H9 (cell line): Measurements from ENCODE around the gene SMAD3. TPM values are rescaled to one million over a fixed set of nuclear protein-coding genes. Genes with fewer than 3 reads are reported as not detected.

Experiments used
- DNase-seq: peaks from one replicate; pipeline ENCODE4 v3.0.0-alpha.2; 2017
- H2AFZ ChIP-seq: one replicate; pipeline ENCODE4 v1.6.1; 2013; ENCODE audit warnings: mild to moderate bottlenecking, low read length, control low read depth, moderate library complexity
- H2AK5ac ChIP-seq: 2 replicates; pipeline ENCODE4 v1.6.1; 2013; ENCODE audit warnings: low read length, control low read depth, mixed read lengths; ENCODE audit not compliant: insufficient read length
- H2BK120ac ChIP-seq: one replicate; pipeline ENCODE4 v1.6.1; 2013; ENCODE audit warnings: low read depth, mild to moderate bottlenecking, low read length, control low read depth, inconsistent platforms; ENCODE audit not compliant: poor library complexity, severe bottlenecking
- H2BK12ac ChIP-seq: 2 replicates; pipeline ENCODE4 v1.6.1; 2013; ENCODE audit warnings: low read length, control low read depth, mixed read lengths, low read depth; ENCODE audit not compliant: insufficient read length
- H2BK15ac ChIP-seq: 2 replicates; pipeline ENCODE4 v1.6.1; 2013; ENCODE audit warnings: low read depth, low read length, control low read depth
- H2BK20ac ChIP-seq: one replicate; pipeline ENCODE4 v1.6.1; 2013; ENCODE audit warnings: low read depth, mild to moderate bottlenecking, low read length, control low read depth, inconsistent platforms; ENCODE audit not compliant: poor library complexity, severe bottlenecking
- H2BK5ac ChIP-seq: 2 replicates; pipeline ENCODE4 v1.6.1; 2013; ENCODE audit warnings: low read length, control low read depth, mixed read lengths; ENCODE audit not compliant: insufficient read length
- H3K14ac ChIP-seq: 2 replicates; pipeline ENCODE4 v1.6.1; 2013; ENCODE audit warnings: low read length, control low read depth; ENCODE audit not compliant: insufficient read depth
- H3K18ac ChIP-seq: 2 replicates; pipeline ENCODE4 v1.6.1; 2013; ENCODE audit warnings: low read depth, mild to moderate bottlenecking, mixed read lengths, low read length, control low read depth; ENCODE audit not compliant: insufficient read length
- H3K23ac ChIP-seq: 2 replicates; pipeline ENCODE4 v1.6.1; 2013; ENCODE audit warnings: low read length, control low read depth, mixed read lengths, low read depth; ENCODE audit not compliant: insufficient read length
- H3K23me2 ChIP-seq: 2 replicates; pipeline ENCODE4 v1.6.1; 2013; ENCODE audit warnings: low read depth, mild to moderate bottlenecking, mixed read lengths, low read length, control low read depth; ENCODE audit not compliant: insufficient read length, poor library complexity, severe bottlenecking
- H3K27ac ChIP-seq: 2 replicates; pipeline ENCODE4 v1.5.1; 2013; ENCODE audit warnings: low read length, control low read depth, mixed read lengths, low read depth; ENCODE audit not compliant: insufficient read length
- H3K27me3 ChIP-seq: 2 replicates; pipeline ENCODE4 v1.6.1; 2013; ENCODE audit warnings: low read length, control low read depth, inconsistent platforms; ENCODE audit not compliant: insufficient read depth
- H3K4ac ChIP-seq: 2 replicates; pipeline ENCODE4 v1.6.1; 2013; ENCODE audit warnings: low read depth, mild to moderate bottlenecking, control low read depth, inconsistent platforms, low read length, moderate library complexity
- H3K4me1 ChIP-seq: 2 replicates; pipeline ENCODE4 v1.6.1; 2013; ENCODE audit warnings: low read length, control low read depth, inconsistent platforms; ENCODE audit not compliant: insufficient read depth
- H3K4me2 ChIP-seq: 2 replicates; pipeline ENCODE4 v1.6.1; 2013; ENCODE audit warnings: low read length, control low read depth, mixed read lengths; ENCODE audit not compliant: insufficient read length, insufficient read depth
- H3K56ac ChIP-seq: 2 replicates; pipeline ENCODE4 v1.6.1; 2013; ENCODE audit warnings: low read depth, mild to moderate bottlenecking, mixed read lengths, low read length, control low read depth; ENCODE audit not compliant: insufficient read length
- H3K79me1 ChIP-seq: 2 replicates; pipeline ENCODE4 v1.6.1; 2013; ENCODE audit warnings: low read depth, mild to moderate bottlenecking, moderate library complexity, low read length, control low read depth, inconsistent platforms; ENCODE audit not compliant: insufficient read depth, poor library complexity, severe bottlenecking
- H3K79me2 ChIP-seq: 2 replicates; pipeline ENCODE4 v1.6.1; 2013; ENCODE audit warnings: low read length, control low read depth, inconsistent platforms; ENCODE audit not compliant: insufficient read depth
- H3K9ac ChIP-seq: 2 replicates; pipeline ENCODE4 v1.6.1; 2013; ENCODE audit warnings: low read length, control low read depth, mixed read lengths; ENCODE audit not compliant: insufficient read length; ENCODE audit errors: extremely low read depth
- H3K9me3 ChIP-seq: one replicate; pipeline ENCODE4 v1.6.1; 2013; ENCODE audit warnings: low read depth, low read length, inconsistent platforms; ENCODE audit not compliant: control insufficient read depth
- H3T11ph ChIP-seq: one replicate; pipeline ENCODE4 v1.6.1; 2013; ENCODE audit warnings: mild to moderate bottlenecking, low read length, control low read depth, inconsistent platforms
- H4K20me1 ChIP-seq: one replicate; pipeline ENCODE4 v1.6.1; 2013; ENCODE audit not compliant: control insufficient read depth, insufficient read length, insufficient read depth
- H4K5ac ChIP-seq: 2 replicates; pipeline ENCODE4 v1.6.1; 2013; ENCODE audit warnings: low read depth, mild to moderate bottlenecking, mixed read lengths, low read length, control low read depth; ENCODE audit not compliant: insufficient read length
- H4K8ac ChIP-seq: replicated peaks from 2 replicates; pipeline ENCODE4 v1.6.1; 2013; ENCODE audit warnings: low read length, control low read depth, mixed read lengths, low read depth; ENCODE audit not compliant: insufficient read length
- H4K91ac ChIP-seq: 2 replicates; pipeline ENCODE4 v1.6.1; 2013; ENCODE audit warnings: low read depth, mild to moderate bottlenecking, moderate library complexity, mixed read lengths, low read length, control low read depth; ENCODE audit not compliant: insufficient read length
- H3K27ac Mint-ChIP-seq, 3 experiments: 2 replicates in 2 of 3; 3 replicates in 1 of 3; pipeline ENCODE4 v1.8.0; 2020 to 2021; ENCODE audit warnings: mixed read lengths in 3 of 3, mild to moderate bottlenecking in 1 of 3, moderate library complexity in 1 of 3
- H3K27me3 Mint-ChIP-seq: 2 replicates; pipeline ENCODE4 v1.8.0; 2021; ENCODE audit warnings: low read depth, mild to moderate bottlenecking, moderate library complexity, mixed read lengths
- H3K36me3 Mint-ChIP-seq, 3 experiments: 2 replicates in 2 of 3; 3 replicates in 1 of 3; pipeline ENCODE4 v1.8.0; 2020 to 2021; ENCODE audit warnings: low read depth in 3 of 3, mixed read lengths in 3 of 3; ENCODE audit not compliant: insufficient read depth in 1 of 3
- H3K4me1 Mint-ChIP-seq, 2 experiments: 2 replicates each; pipeline ENCODE4 v1.8.0; 2020; ENCODE audit warnings: mixed read lengths in 2 of 2
- H3K4me3 Mint-ChIP-seq, 2 experiments: 2 replicates in 1 of 2; 3 replicates in 1 of 2; pipeline ENCODE4 v1.8.0; 2020 to 2021; ENCODE audit warnings: mild to moderate bottlenecking in 2 of 2, mixed read lengths in 2 of 2, moderate library complexity in 1 of 2
- H3K9me3 Mint-ChIP-seq, 2 experiments: 2 replicates in 1 of 2; 3 replicates in 1 of 2; pipeline ENCODE4 v1.8.0; 2020; ENCODE audit warnings: mild to moderate bottlenecking in 2 of 2, mixed read lengths in 2 of 2, moderate library complexity in 1 of 2
- CTCF ChIP-seq: fragments of 200-600 bp; sonication (generic); conservative IDR thresholded peaks from 3 replicates; pipeline ENCODE4 v1.8.0; 2021; ENCODE audit warnings: antibody characterized with exemption, mild to moderate bottlenecking
- WGBS: extraction: QIAGEN DNeasy Blood & Tissue Kit; methylation state at CpG from one replicate; pipeline ENCODE4 v1.1.7; 2013; ENCODE audit warnings: missing lambda C conversion rate, low lambda C conversion rate, mixed read lengths; ENCODE audit not compliant: insufficient read length; ENCODE audit errors: extremely low coverage; 5-methylcytosine and 5-hydroxymethylcytosine counted together
- total RNA-seq: library from RNA; stranded (reverse); gene quantifications from 2 replicates; pipeline ENCODE4 v1.2.1, GENCODE V29; 2021

Gene SMAD3
- total RNA-seq, 1 experiment from 2014 or later = 26.7 TPM

GRCh38 chr15:67190326-67190725, 124.9 kb downstream of the SMAD3 start:
- Histone ChIP-seq H3K4me2 (no peak overlapping the region), H3K27ac (no peak overlapping the region), H2BK5ac (no peak overlapping the region), H4K5ac (no peak overlapping the region), H3K9ac (no peak overlapping the region), H2BK20ac (no peak overlapping the region), H3K56ac (no peak overlapping the region), H2BK15ac (no peak overlapping the region), H2BK12ac (no peak overlapping the region), H3K4ac (no peak overlapping the region), H3K79me2 (no peaks in the 10 kb centered on the region), H2BK120ac (no peak overlapping the region), H2AK5ac (no peak overlapping the region), H4K20me1 (no peaks in the 10 kb centered on the region), H3K79me1 (no peaks in the 10 kb centered on the region), H3K27me3 (no peaks in the 10 kb centered on the region), H3K23me2 (no peaks in the 10 kb centered on the region), H3K18ac (no peak overlapping the region), H3T11ph (no peak overlapping the region), H4K91ac (no peak overlapping the region), H2AFZ (no peak overlapping the region), H3K4me1 (no peaks in the 10 kb centered on the region), H3K9me3 (no peaks in the 10 kb centered on the region), H3K23ac (no peak overlapping the region), H4K8ac (no peak overlapping the region), H3K14ac (no peak overlapping the region)
- Mint-ChIP-seq H3K9me3 (no peaks in the 10 kb centered on the region), H3K36me3 (peaks cover 4 to 62% (median 28%) of the 10 kb centered on the region in 3 experiments), H3K4me1 (no peaks in the 10 kb centered on the region), H3K27ac (no peak overlapping the region), H3K27me3 (no peaks in the 10 kb centered on the region), H3K4me3 (no peak overlapping the region)
- DNase-seq = no peak
- WGBS = no CpG with 5 or more reads among the region's 2 CpGs
- TF ChIP-seq CTCF = no peak
